CD4-positive, alpha-beta T cell (primary cell): ENCODE data around the gene CHIC2. TPM values are rescaled to one million over a fixed set of nuclear protein-coding genes. Genes with fewer than 3 reads are reported as not detected.
"Not testable (repeated sequence)": the region's sequence is repeated elsewhere in the genome, so short reads cannot be mapped to it uniquely, and the experiment has no call there.

Source experiments
- ATAC-seq: fragments of 200-7000 bp; cut with Tn5 transposase; one replicate; pipeline ENCODE4 v1.10.0; 2022; ENCODE audit warnings: mild to moderate bottlenecking; ENCODE audit not compliant: poor library complexity
- CTCF ChIA-PET: fragments of 350-600 bp; sonication (Branson Sonifier 250); formaldehyde crosslinking; loops from one replicate; lab custom pipeline; 2021; ENCODE audit warnings: antibody characterized with exemption, inconsistent platforms; lab: Charles Lee
- POLR2A ChIA-PET: fragments of 350-600 bp; sonication (Branson Sonifier 250); formaldehyde crosslinking; loops from one replicate; lab custom pipeline; 2021; ENCODE audit warnings: antibody characterized with exemption, inconsistent platforms; lab: Charles Lee
- DNase-seq, 14 experiments: peaks; one replicate each; pipeline ENCODE4 v3.0.0-alpha.2; 2013 to 2020; ENCODE audit warnings: mixed read lengths in 2 of 14
- H3K27ac ChIP-seq, 2 donors: one replicate each; pipeline versions ENCODE4 v1.5.1 to v1.7.0; 2013; ENCODE audit warnings: low read length in 2 of 2, low read depth in 1 of 2, mild to moderate bottlenecking in 1 of 2
- H3K27me3 ChIP-seq, 2 experiments: 1 replicate in 1 of 2; 2 replicates in 1 of 2; pipeline versions ENCODE4 v1.6.1 to v1.7.0; 2013; ENCODE audit warnings: low read length in 2 of 2, control low read depth in 1 of 2, mild to moderate bottlenecking in 1 of 2, moderate library complexity in 1 of 2; ENCODE audit not compliant: insufficient read depth in 2 of 2, control insufficient read depth in 1 of 2
- H3K36me3 ChIP-seq: one replicate; pipeline ENCODE4 v1.6.1; 2013; ENCODE audit warnings: low read length, control low read depth; ENCODE audit not compliant: insufficient read depth
- H3K4me1 ChIP-seq: one replicate; pipeline ENCODE4 v1.6.1; 2013; ENCODE audit warnings: low read length, control low read depth; ENCODE audit not compliant: insufficient read depth
- H3K4me3 ChIP-seq: one replicate; pipeline ENCODE4 v1.5.1; 2013; ENCODE audit warnings: mild to moderate bottlenecking, low read length, moderate library complexity
- H3K9me3 ChIP-seq, 2 experiments: 1 replicate in 1 of 2; 2 replicates in 1 of 2; pipeline versions ENCODE4 v1.6.1 to v1.7.0; 2013; ENCODE audit warnings: low read length in 2 of 2, mild to moderate bottlenecking in 2 of 2, control low read depth in 1 of 2, moderate library complexity in 1 of 2; ENCODE audit not compliant: control insufficient read depth in 1 of 2, insufficient read depth in 1 of 2
- H3K27ac Mint-ChIP-seq: one replicate; pipeline ENCODE4 v1.8.0; 2020; ENCODE audit warnings: mixed read lengths
- H3K27me3 Mint-ChIP-seq: one replicate; pipeline ENCODE4 v1.8.0; 2021; ENCODE audit warnings: mixed read lengths
- H3K36me3 Mint-ChIP-seq: one replicate; pipeline ENCODE4 v1.8.0; 2021; ENCODE audit warnings: low read depth, mixed read lengths
- H3K4me1 Mint-ChIP-seq: one replicate; pipeline ENCODE4 v1.8.0; 2021; ENCODE audit warnings: low read depth, mixed read lengths
- H3K4me3 Mint-ChIP-seq: one replicate; pipeline ENCODE4 v1.8.0; 2020; ENCODE audit warnings: mild to moderate bottlenecking, mixed read lengths
- H3K9me3 Mint-ChIP-seq: one replicate; pipeline ENCODE4 v1.8.0; 2020; ENCODE audit warnings: mixed read lengths
- CTCF ChIP-seq: fragments of 200-600 bp; IDR thresholded peaks from one replicate; pipeline ENCODE4 v1.8.0; 2022; ENCODE audit warnings: antibody characterized with exemption, mild to moderate bottlenecking
- intact Hi-C, 2 experiments: fragments of 100-400 bp; cut with DNase I in 1 of 2; cut with micrococcal nuclease in 1 of 2; formaldehyde crosslinking; loops; one replicate each; pipeline versions ENCODE4 v1.15.1 to v1.9.0; 2023 to 2025; cut with DNase I, micrococcal nuclease
- polyA plus RNA-seq, 2 donors: library from polyadenylated mRNA; unstranded; fragments of 120-200 nt; gene quantifications; one replicate each; pipeline ENCODE4 v1.2.1, GENCODE V29; 2013
- total RNA-seq, 174 experiments: library from RNA in 2 of 174; stranded (reverse) in 2 of 174; gene quantifications; one replicate each; pipeline ENCODE4 v1.2.3 and lab custom pipeline; 2021 to 2026

The CHIC2 gene
- total RNA-seq (10 to 100 TPM; 53.8 to 59.2 TPM), total RNA-seq (lab: John Stamatoyannopoulos, UW) (10.9 to 55.3 (median 26.4) reads per million in 172 experiments)
- polyA plus RNA-seq (2013, experiment 1 of 2), result 26.3 TPM
- 38.7 TPM for polyA plus RNA-seq (2013, experiment 2 of 2)

GRCh38 chr4:54064317-54065111 lies at the start of gene CHIC2:
TSS of gene CHIC2 (minus strand) at chr4:54064605. CDS start at chr4:54064300, 305 bp downstream.
- peaks cover 35% of the 10 kb centered on the region for H3K36me3 Mint-ChIP-seq
- Histone ChIP-seq H3K9me3 (no peaks in the 10 kb centered on the region), H3K27me3 (no peaks in the 10 kb centered on the region), H3K4me3 (peak within 1 kb of the TSS; percentile 89), H3K4me1 (peaks cover 8% of the 10 kb centered on the region), H3K36me3 (no peaks in the 10 kb centered on the region), H3K27ac (peak within 1 kb of the TSS; percentile 88 to 99)
- no peaks in the 10 kb centered on the region for H3K9me3 Mint-ChIP-seq
- H3K27me3 Mint-ChIP-seq, result no peaks in the 10 kb centered on the region
- CTCF ChIA-PET, result no interaction called here
- peak within 1 kb of the TSS; percentile 90 for H3K27ac Mint-ChIP-seq
- POLR2A ChIA-PET, result interaction anchor here (1.2 to 2.6 kb wide), 3 partner anchors 29 to 57 kb away, joined by 4 to 10 read pairs (median 8); partner anchors contain the start of gene GSX2
- intact Hi-C loops, result loop anchor here (2.0 to 10.0 kb wide), 5 partner anchors 28 to 1890 kb away; no protein-coding TSS in a partner anchor
- ATAC-seq (peak; percentile 89), DNase-seq (peak; percentile 95 to 99 (median 97))
- peak within 1 kb of the TSS; percentile 97 for H3K4me3 Mint-ChIP-seq
- peaks cover 55% of the 10 kb centered on the region for H3K4me1 Mint-ChIP-seq
- no peak for TF ChIP-seq CTCF

- DNase-seq, H3K27ac Mint-ChIP-seq, CTCF ChIA-PET, H3K9me3 Mint-ChIP-seq, H3K9me3 ChIP-seq, H3K36me3 Mint-ChIP-seq, H3K36me3 ChIP-seq, ATAC-seq, H3K4me3 ChIP-seq, H3K4me3 Mint-ChIP-seq, H3K27ac ChIP-seq, POLR2A ChIA-PET, intact Hi-C loops: not testable (repeated sequence)
- Histone ChIP-seq H3K4me1 (peaks cover 16% of the 10 kb centered on the region), H3K27me3 (peaks cover 35 to 41% of the 10 kb centered on the region in 2 experiments)
- Mint-ChIP-seq H3K27me3 (peaks cover 85% of the 10 kb centered on the region), H3K4me1 (peaks cover 22% of the 10 kb centered on the region)
These were observed 48.8 kb upstream of the CHIC2 start for GRCh38 chr4:54113206-54113605.

- no peak overlapping the region for H3K27ac Mint-ChIP-seq
These were observed 45.6 kb upstream of the CHIC2 start for GRCh38 chr4:54110019-54110416.

More at GRCh38 chr4:54110019-54110416, 45.6 kb upstream of the CHIC2 start:
- H3K27me3 ChIP-seq, result peaks cover 52 to 73% of the 10 kb centered on the region in 2 experiments
- peaks cover 19% of the 10 kb centered on the region for H3K4me1 ChIP-seq
- no peak overlapping the region for H3K27ac ChIP-seq
- ChIA-PET POLR2A (interaction anchor here (1.2 kb wide), 1 partner anchor 11 kb away, joined by 4 read pairs; the partner anchor contains the start of gene GSX2), CTCF (interaction anchor here (1.5 kb wide), 1 partner anchor 9 kb away, joined by 3 read pairs; no protein-coding TSS in a partner anchor)
- H3K4me3 ChIP-seq, result no peak overlapping the region
- DNase-seq (no peak), ATAC-seq (no peak)
- H3K27me3 Mint-ChIP-seq, result peaks cover 89% of the 10 kb centered on the region
- intact Hi-C loops, result no loop called here
- H3K36me3 ChIP-seq, result no peaks in the 10 kb centered on the region
- peaks cover 32% of the 10 kb centered on the region for H3K4me1 Mint-ChIP-seq
- H3K9me3 Mint-ChIP-seq, result no peaks in the 10 kb centered on the region
- no peaks in the 10 kb centered on the region for H3K36me3 Mint-ChIP-seq
- peak overlapping the region; percentile 7 for H3K4me3 Mint-ChIP-seq
- TF ChIP-seq CTCF, result no peak
- H3K9me3 ChIP-seq, result peaks cover 0 to 13% of the 10 kb centered on the region in 2 experiments
